H1 (cell line): ENCODE results near the gene LEMD2. TPM values are rescaled to one million over a fixed set of nuclear protein-coding genes. Genes with fewer than 3 reads are reported as not detected.

Source experiments
- CTCF ChIA-PET: fragments of 300-600 bp; sonication (Branson Sonifier 250); formaldehyde crosslinking; loops from one replicate; lab custom pipeline; 2021; ENCODE audit not compliant: partially characterized antibody; lab: Charles Lee
- POLR2A ChIA-PET: fragments of 300-600 bp; sonication (Branson Sonifier 250); formaldehyde crosslinking; loops from one replicate; lab custom pipeline; 2021; ENCODE audit warnings: inconsistent platforms; ENCODE audit not compliant: partially characterized antibody; lab: Charles Lee
- DNase-seq, 2 experiments: peaks; one replicate each; pipeline versions ENCODE4 v3.0.0 to v3.0.0-alpha.2; 2010 to 2022; ENCODE audit warnings: low spot score in 2 of 2, low read depth in 1 of 2, mixed read lengths in 1 of 2
- FAIRE-seq: peaks from 2 replicates; lab custom pipeline; 2011; peaks lifted over from hg19 to GRCh38; lab: Jason Lieb, UNC
- H2AFZ ChIP-seq: 2 replicates; pipeline ENCODE4 v1.8.1; 2012; ENCODE audit warnings: low read length, inconsistent platforms
- H2AK5ac ChIP-seq: 2 replicates; pipeline ENCODE4 v1.6.1; 2013; ENCODE audit warnings: low read depth, low read length
- H2BK120ac ChIP-seq: replicated peaks from 2 replicates; pipeline ENCODE3; 2013; ENCODE audit warnings: low read depth, low read length, inconsistent platforms
- H2BK12ac ChIP-seq: 2 replicates; pipeline ENCODE4 v1.6.1; 2013; ENCODE audit warnings: low read depth, low read length
- H2BK15ac ChIP-seq: 2 replicates; pipeline ENCODE4 v1.6.1; 2013; ENCODE audit warnings: low read length
- H2BK20ac ChIP-seq: 2 replicates; pipeline ENCODE4 v1.6.1; 2013; ENCODE audit warnings: low read length
- H2BK5ac ChIP-seq: 2 replicates; pipeline ENCODE4 v1.6.1; 2013; ENCODE audit warnings: low read depth, low read length
- H3K14ac ChIP-seq: 2 replicates; pipeline ENCODE4 v1.6.1; 2013; ENCODE audit warnings: inconsistent platforms; ENCODE audit not compliant: insufficient read length
- H3K18ac ChIP-seq: 2 replicates; pipeline ENCODE4 v1.6.1; 2013; ENCODE audit warnings: low read length; ENCODE audit errors: extremely low read depth
- H3K23ac ChIP-seq: 2 replicates; pipeline ENCODE4 v1.6.1; 2013; ENCODE audit warnings: inconsistent platforms; ENCODE audit not compliant: insufficient read length
- H3K23me2 ChIP-seq: 2 replicates; pipeline ENCODE4 v1.6.1; 2013; ENCODE audit warnings: low read depth, low read length
- H3K27ac ChIP-seq: 2 replicates; pipeline ENCODE4 v1.6.1; 2011; ENCODE audit warnings: low read depth, low read length, inconsistent platforms
- H3K27me3 ChIP-seq, 4 experiments: replicated peaks in 1 of 4; 1 replicate in 1 of 4; 2 replicates in 3 of 4; pipeline versions ENCODE4 v1.6.1 to v1.8.1; 2011 to 2013; ENCODE audit warnings: low read length in 3 of 4, mild to moderate bottlenecking in 3 of 4, inconsistent platforms in 2 of 4, mixed read lengths in 2 of 4, moderate library complexity in 1 of 4; ENCODE audit not compliant: control insufficient read depth in 3 of 4, insufficient read depth in 3 of 4; ENCODE audit errors: extremely low read depth in 1 of 4
- H3K36me3 ChIP-seq, 4 experiments: 2 replicates each; pipeline versions ENCODE4 v1.6.1 to v1.8.1; 2011 to 2013; ENCODE audit warnings: mild to moderate bottlenecking in 4 of 4, low read length in 3 of 4, moderate library complexity in 2 of 4, control low read depth in 1 of 4, inconsistent platforms in 1 of 4; ENCODE audit not compliant: insufficient read depth in 4 of 4, control insufficient read depth in 2 of 4
- H3K4ac ChIP-seq: replicated peaks from 2 replicates; pipeline ENCODE3; 2013; ENCODE audit warnings: low read length, low read depth, mixed read lengths, inconsistent platforms; ENCODE audit not compliant: insufficient read length
- H3K4me1 ChIP-seq, 4 experiments: replicated peaks in 1 of 4; 1 replicate in 1 of 4; 2 replicates in 3 of 4; pipeline versions ENCODE4 v1.6.1 to v1.8.1; 2011 to 2013; ENCODE audit warnings: low read length in 3 of 4, inconsistent platforms in 2 of 4, mixed read lengths in 1 of 4; ENCODE audit not compliant: insufficient read depth in 4 of 4, control insufficient read depth in 3 of 4
- H3K4me2 ChIP-seq, 2 experiments: 2 replicates each; pipeline versions ENCODE4 v1.6.1 to v1.8.1; 2011 to 2013; ENCODE audit warnings: low read depth in 2 of 2, low read length in 2 of 2, control low read depth in 1 of 2, inconsistent platforms in 1 of 2, mild to moderate bottlenecking in 1 of 2; ENCODE audit not compliant: insufficient read depth in 1 of 2
- H3K4me3 ChIP-seq, 4 experiments: fragments of 200-600, 300-600 bp in 1 of 4; sonication (generic), shearing (Covaris generic), sonication (Bioruptor Twin) in 1 of 4; 2 replicates each; pipeline versions ENCODE4 v1.5.1 to v1.8.1; 2011 to 2016; ENCODE audit warnings: low read length in 4 of 4, low read depth in 3 of 4, control low read depth in 2 of 4, inconsistent platforms in 2 of 4, mild to moderate bottlenecking in 2 of 4, mixed read lengths in 1 of 4, moderate library complexity in 1 of 4; ENCODE audit not compliant: insufficient read depth in 2 of 4; ENCODE audit errors: extremely low read depth in 1 of 4
- H3K56ac ChIP-seq: replicated peaks from 2 replicates; pipeline ENCODE3; 2013; ENCODE audit warnings: low read depth, mild to moderate bottlenecking, mixed read lengths, low read length, inconsistent platforms; ENCODE audit not compliant: insufficient read length
- H3K79me1 ChIP-seq: 2 replicates; pipeline ENCODE4 v1.6.1; 2013; ENCODE audit warnings: low read depth, low read length, control low read depth
- H3K79me2 ChIP-seq, 2 experiments: 2 replicates each; pipeline versions ENCODE4 v1.6.1 to v1.8.1; 2012 to 2013; ENCODE audit warnings: low read length in 2 of 2, mild to moderate bottlenecking in 2 of 2, inconsistent platforms in 1 of 2; ENCODE audit not compliant: insufficient read depth in 2 of 2, control insufficient read depth in 1 of 2
- H3K9ac ChIP-seq, 4 experiments: replicated peaks in 1 of 4; 1 replicate in 1 of 4; 2 replicates in 3 of 4; pipeline versions ENCODE4 v1.6.1 to v1.8.1; 2011 to 2013; ENCODE audit warnings: low read depth in 3 of 4, low read length in 3 of 4, control low read depth in 2 of 4, mild to moderate bottlenecking in 2 of 4, moderate library complexity in 2 of 4, inconsistent platforms in 1 of 4; ENCODE audit errors: extremely low read depth in 1 of 4
- H3K9me3 ChIP-seq, 2 experiments: 2 replicates each; pipeline versions ENCODE4 v1.6.1 to v1.8.1; 2012 to 2013; ENCODE audit warnings: mild to moderate bottlenecking in 2 of 2, moderate library complexity in 2 of 2, control low read depth in 1 of 2, inconsistent platforms in 1 of 2, low read depth in 1 of 2, low read length in 1 of 2, mixed read lengths in 1 of 2; ENCODE audit not compliant: insufficient read depth in 2 of 2
- H4K20me1 ChIP-seq, 2 experiments: replicated peaks in 1 of 2; 2 replicates each; pipeline versions ENCODE3 to v1.8.1; 2011 to 2013; ENCODE audit warnings: inconsistent platforms in 2 of 2, low read length in 2 of 2, mild to moderate bottlenecking in 1 of 2; ENCODE audit not compliant: insufficient read depth in 2 of 2, control insufficient read depth in 1 of 2
- H4K5ac ChIP-seq: 2 replicates; pipeline ENCODE4 v1.6.1; 2013; ENCODE audit warnings: low read length, low read depth, mixed read lengths, inconsistent platforms; ENCODE audit not compliant: insufficient read length
- H4K8ac ChIP-seq: 2 replicates; pipeline ENCODE4 v1.8.0; 2013; ENCODE audit warnings: mild to moderate bottlenecking, moderate library complexity, low read length, inconsistent platforms; ENCODE audit not compliant: insufficient read depth; ENCODE audit errors: extremely low read depth
- H4K91ac ChIP-seq: replicated peaks from 2 replicates; pipeline ENCODE3; 2013; ENCODE audit warnings: low read length, mixed read lengths, inconsistent platforms; ENCODE audit not compliant: insufficient read length
- CTBP2 ChIP-seq: IDR thresholded peaks from 2 replicates; pipeline ENCODE4 v1.7.0; 2011; ENCODE audit warnings: borderline replicate concordance, mild to moderate bottlenecking, moderate library complexity, mixed read lengths, low read length; ENCODE audit not compliant: insufficient read depth, insufficient read length
- RAD21 ChIP-seq, 2 experiments: IDR thresholded peaks in 1 of 2; conservative IDR thresholded peaks in 1 of 2; 2 replicates each; pipeline ENCODE4 v1.6.1; 2011; ENCODE audit warnings: low read depth in 2 of 2, low read length in 2 of 2, improper control_type of control experiment in 1 of 2, inconsistent platforms in 1 of 2, mild to moderate bottlenecking in 1 of 2, moderate library complexity in 1 of 2
- SIN3A ChIP-seq, 2 experiments: IDR thresholded peaks in 1 of 2; conservative IDR thresholded peaks in 1 of 2; 2 replicates each; pipeline ENCODE4 v1.6.1; 2011 to 2012; ENCODE audit warnings: low read length in 2 of 2, improper control_type of control experiment in 1 of 2, low read depth in 1 of 2, mild to moderate bottlenecking in 1 of 2
- WGBS, 2 experiments: shearing (Covaris generic) in 1 of 2; methylation state at CpG; one replicate each; pipeline versions ENCODE4 v1.1.6 to v1.1.7; 2013 to 2015; ENCODE audit warnings: low lambda C conversion rate in 2 of 2, mixed read lengths in 2 of 2, inconsistent platforms in 1 of 2, low coverage in 1 of 2, missing lambda C conversion rate in 1 of 2; ENCODE audit not compliant: insufficient replicate concordance in 2 of 2, insufficient coverage in 1 of 2, insufficient read length in 1 of 2; ENCODE audit errors: extremely low coverage in 1 of 2, missing lambda C conversion rate in 1 of 2; 5-methylcytosine and 5-hydroxymethylcytosine counted together
- polyA plus RNA-seq, 7 experiments: library from polyadenylated mRNA; depleted of rRNA in 3 of 7; stranded (reverse) in 5 of 7; unstranded in 2 of 7; fragments of >200 nt in 5 of 7; fragments of 200-250 nt in 2 of 7; gene quantifications; 1 replicate in 5 of 7; 2 replicates in 1 of 7; 4 replicates in 1 of 7; pipeline versions ENCODE4 v1.2.1 to v1.2.3, GENCODE V29; 2011 to 2013; ENCODE audit warnings: missing spikeins in 2 of 7, mixed read lengths in 2 of 7
- total RNA-seq: library from RNA; stranded (reverse); fragmentation: NEBNext Ultra II Directional; extraction: Animal tissue kit (Norgen Biotek cat#: 25700); gene quantifications from 2 replicates; pipeline ENCODE4 v1.2.1, GENCODE V29; 2021
- TF ChIP-seq, protein P1 (sequence below): IDR thresholded peaks from 2 replicates; pipeline ENCODE4 v1.6.1; 2012; ENCODE audit warnings: inconsistent platforms

LEMD2 gene
- total and polyA plus RNA-seq, 2 of the 8 experiments (the other 6 are each of a cell fraction or from before 2014, with no cell fraction given): 32.7 to 57.3 TPM

DNA sequence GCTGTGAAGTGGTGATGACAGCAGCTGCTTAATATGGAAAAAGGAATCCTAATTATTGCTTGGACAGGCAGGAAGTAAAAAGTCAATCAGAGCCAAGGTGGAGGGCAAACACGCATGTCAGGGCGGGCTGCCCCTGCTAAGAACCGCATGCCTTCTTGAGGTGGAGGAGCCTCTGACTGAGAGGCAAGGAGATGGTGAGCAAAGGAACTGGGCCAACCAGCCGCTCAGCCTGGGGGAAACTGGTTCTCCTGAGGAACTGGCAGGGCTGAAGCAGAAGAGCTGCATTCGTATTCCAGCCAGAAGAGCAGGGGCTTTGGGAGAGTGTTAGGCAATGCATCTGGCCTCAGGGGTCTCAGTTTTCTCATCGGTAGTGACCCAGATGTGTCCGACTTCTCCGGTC is 28.0 kb upstream of the LEMD2 start:
- no peak for TF ChIP-seq RAD21 (IDR thresholded peaks at IDR 0.05 in 1 of 2, conservative IDR thresholded peaks at IDR 0.05 in 1 of 2; ENCODE audit: low read depth in 2 of 2, low read length in 2 of 2)
- TF ChIP-seq CTBP2: no peak
- no peak for TF ChIP-seq SIN3A (conservative IDR thresholded peaks at IDR 0.05 in 1 of 2, IDR thresholded peaks at IDR 0.05 in 1 of 2; ENCODE audit: low read depth in 1 of 2, low read length in 2 of 2)
- TF ChIP-seq, protein P1, sequence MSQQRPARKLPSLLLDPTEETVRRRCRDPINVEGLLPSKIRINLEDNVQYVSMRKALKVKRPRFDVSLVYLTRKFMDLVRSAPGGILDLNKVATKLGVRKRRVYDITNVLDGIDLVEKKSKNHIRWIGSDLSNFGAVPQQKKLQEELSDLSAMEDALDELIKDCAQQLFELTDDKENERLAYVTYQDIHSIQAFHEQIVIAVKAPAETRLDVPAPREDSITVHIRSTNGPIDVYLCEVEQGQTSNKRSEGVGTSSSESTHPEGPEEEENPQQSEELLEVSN: no peak
- peak overlapping the region; percentile 58 for H3K4ac ChIP-seq
- no peaks in the 10 kb centered on the region for H3K79me2 ChIP-seq
- no peaks in the 10 kb centered on the region for H4K20me1 ChIP-seq
- peaks cover 11 to 30% (median 22%) of the 10 kb centered on the region in 4 experiments for H3K4me1 ChIP-seq
- ChIA-PET CTCF (interaction anchor here (0.7 to 5.8 kb wide), 7 partner anchors 10 to 105 kb away, joined by 3 to 49 read pairs (median 4); no protein-coding TSS in a partner anchor), POLR2A (interaction anchor here (1.3 to 1.4 kb wide), 2 partner anchors 43 to 108 kb away, joined by 3 read pairs; no protein-coding TSS in a partner anchor)
- H2AFZ ChIP-seq: no peak overlapping the region
- peak overlapping the region; percentile 44; the same call in 1 of the 2 replicates for H3K18ac ChIP-seq
- H2AK5ac ChIP-seq: no peak overlapping the region
- H3K4me3 ChIP-seq: no peak overlapping the region
- H2BK5ac ChIP-seq: peak overlapping the region; percentile 71; the same call in 1 of the 2 replicates
- H3K36me3 ChIP-seq: no peaks in the 10 kb centered on the region
- 78% methylated on average over 8 of the region's 8 CpGs; no CpG with 5 or more reads in 1 of the 2 experiments for WGBS, 2 experiments
- peak overlapping the region; percentile 98; the same call in 1 of the 2 replicates for H2BK15ac ChIP-seq
- FAIRE-seq (no peak), DNase-seq (no peak)
- peaks cover 2% of the 10 kb centered on the region for H3K23me2 ChIP-seq
- no peak overlapping the region for H3K23ac ChIP-seq
- 0 out of 2 replicates have a peak, but pooled peaks cover 3% of the 10 kb centered on the region for H3K79me1 ChIP-seq
- no peak overlapping the region for H4K5ac ChIP-seq
- H4K8ac ChIP-seq: no peak overlapping the region
- no peak overlapping the region for H4K91ac ChIP-seq
- H3K4me2 ChIP-seq: no peak overlapping the region
- H3K9me3 ChIP-seq: no peaks in the 10 kb centered on the region
- no peak overlapping the region for H3K9ac ChIP-seq
- H3K56ac ChIP-seq: no peak overlapping the region
- H3K27ac ChIP-seq: no peak overlapping the region
- no peak overlapping the region for H2BK120ac ChIP-seq
- H2BK12ac ChIP-seq: no peak overlapping the region
- H3K27me3 ChIP-seq: peaks cover 0 to 3% (median 1%) of the 10 kb centered on the region in 4 experiments; a peak in 3 of 7 replicates
- H2BK20ac ChIP-seq: peak overlapping the region; percentile 93
- no peak overlapping the region for H3K14ac ChIP-seq
